ENCODE measurements around the gene UAP1L1.

Gene UAP1L1

GRCh38 chr9:137077758-137078693, 709 bp downstream of the UAP1L1 start:
- no peak for DNase-seq

GRCh38 chr9:137078701-137079400, 1.5 kb downstream of the UAP1L1 start:
- no peak for DNase-seq

- DNase-seq, result no peak
These were observed 2.1 kb downstream of the UAP1L1 start for GRCh38 chr9:137079401-137079787.

GRCh38 chr9:137080260-137081122, 3.2 kb downstream of the UAP1L1 start:
- no peak for DNase-seq

- DNase-seq, result no peak
These were observed 5.1 kb downstream of the UAP1L1 start for GRCh38 chr9:137082222-137082924.

GRCh38 chr9:137082925-137083290, 5.6 kb downstream of the UAP1L1 start:
- DNase-seq, result no peak

- peak; percentile 72 to 87 for DNase-seq
These were observed 6.2 kb downstream of the UAP1L1 start for GRCh38 chr9:137083394-137084004.

GRCh38 chr9:137084526-137084925, 7.2 kb downstream of the UAP1L1 start:
- DNase-seq, result no peak

- DNase-seq, result peak in 1 of 2 experiments; percentile 39
These were observed 8.7 kb downstream of the UAP1L1 start for GRCh38 chr9:137085920-137086530.

GRCh38 chr9:137086531-137087408, 9.5 kb downstream of the UAP1L1 start, which contains the start of gene MAN1B1:
MAN1B1 (plus strand) TSS chr9:137086985; CDS start chr9:137087000, 15 bp downstream.
- peak; percentile 96 to 99 for DNase-seq

- no peak for DNase-seq
These were observed 10.2 kb downstream of the UAP1L1 start for GRCh38 chr9:137087409-137087925.

GRCh38 chr9:137088121-137088520, 10.8 kb downstream of the UAP1L1 start:
- DNase-seq, result no peak

- no peak for DNase-seq
These were observed 12.1 kb downstream of the UAP1L1 start for GRCh38 chr9:137089232-137089947.

GRCh38 chr9:137095664-137096517, 18.6 kb downstream of the UAP1L1 start:
- DNase-seq, result no peak

- DNase-seq, result no peak
These were observed 19.6 kb downstream of the UAP1L1 start for GRCh38 chr9:137096785-137097546.

GRCh38 chr9:137097761-137098462, 20.6 kb downstream of the UAP1L1 start:
- DNase-seq, result no peak

- no peak for DNase-seq
These were observed 21.9 kb downstream of the UAP1L1 start for GRCh38 chr9:137099231-137099630.
